GM19455 (cell line): ENCODE data around the gene ZNF19.

ENCODE experiments used
- ATAC-seq: cut with Tn5 transposase; IDR thresholded peaks from one replicate; pipeline ENCODE4 v1.9.1; 2021; ENCODE audit not compliant: unreplicated experiment

Gene ZNF19

DNA sequence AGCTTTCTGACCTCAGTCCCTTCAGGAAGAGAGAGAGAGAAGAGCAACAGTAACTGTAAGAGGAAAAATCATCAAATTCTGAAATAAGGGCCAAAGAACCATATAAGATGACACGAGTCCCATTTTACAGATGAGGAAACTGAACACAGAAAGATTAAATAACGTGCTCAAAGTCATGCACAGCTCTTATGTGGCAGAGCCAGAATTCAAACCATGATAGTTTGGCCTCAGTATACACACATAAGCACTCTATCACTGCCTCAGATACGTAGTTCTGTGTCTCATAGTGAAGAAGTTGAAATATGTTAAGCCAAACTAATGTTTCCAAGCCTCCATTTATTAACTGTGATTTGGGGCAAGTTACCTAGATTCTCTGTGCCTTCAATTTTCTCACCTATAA is 1.9 kb upstream of the ZNF19 start:
- ATAC-seq, result no peak

DNA sequence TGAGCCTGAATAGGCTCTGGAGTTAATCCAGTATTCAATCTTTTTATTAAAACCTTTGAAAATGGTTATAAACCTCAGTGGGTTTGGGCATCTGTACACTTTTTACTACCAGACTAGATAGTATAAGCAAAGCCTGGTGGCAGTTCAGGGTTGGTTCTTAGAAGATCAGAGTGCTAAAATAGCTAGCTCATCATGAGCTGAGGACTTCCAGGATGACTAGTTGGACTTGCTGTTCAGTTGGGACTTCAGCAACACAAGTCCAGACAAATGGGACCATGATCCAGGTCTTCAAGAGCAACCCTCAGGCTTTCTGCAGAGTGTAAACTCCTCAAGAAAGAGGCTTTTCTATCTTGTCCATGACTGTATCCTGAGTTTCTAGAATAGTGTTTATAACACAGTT is 1.2 kb upstream of the ZNF19 start:
- no peak for ATAC-seq

DNA sequence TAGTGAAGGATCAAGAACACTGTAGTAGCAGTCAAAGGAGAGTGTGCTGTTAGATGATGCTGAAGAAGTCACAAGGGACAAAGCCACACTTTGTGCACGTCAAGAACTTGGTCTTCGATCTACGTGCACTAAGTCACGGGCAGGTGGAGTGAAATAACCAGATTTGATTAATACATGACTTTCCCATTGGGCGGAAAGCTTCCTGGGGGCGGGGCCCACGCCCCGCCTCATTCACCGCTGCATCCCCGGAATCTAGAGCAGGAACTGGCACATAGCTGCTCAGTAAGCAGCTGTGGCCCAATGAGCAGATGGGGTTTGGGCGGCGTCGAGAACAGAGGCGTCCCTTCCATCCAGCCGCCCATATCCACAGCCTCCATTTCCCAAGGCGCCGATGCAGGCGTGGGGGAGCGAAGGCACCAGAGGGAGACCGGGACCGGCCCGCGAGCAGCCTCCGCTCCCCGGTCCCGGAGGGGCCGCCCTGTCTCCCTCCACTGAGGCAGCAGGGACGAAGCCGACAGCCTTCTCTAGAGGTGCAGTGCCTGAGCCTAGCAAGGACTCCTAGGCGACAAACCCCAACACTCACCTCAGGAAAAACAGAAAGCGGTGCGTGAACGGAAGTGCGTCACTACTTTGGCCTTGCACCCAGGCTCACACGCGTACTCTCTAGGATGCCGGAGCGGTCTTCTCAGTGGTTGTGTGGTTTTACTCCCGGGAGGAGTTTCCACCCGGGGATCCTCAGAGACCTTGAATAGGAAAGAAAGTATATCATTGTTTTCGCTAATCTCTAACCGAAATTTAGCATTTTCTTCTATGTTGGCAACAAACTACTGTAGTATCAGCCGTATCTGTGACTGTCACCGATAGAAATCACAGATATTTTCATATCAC is 4.9 kb downstream of the ZNF19 start:
- peak; percentile 90 for ATAC-seq

DNA sequence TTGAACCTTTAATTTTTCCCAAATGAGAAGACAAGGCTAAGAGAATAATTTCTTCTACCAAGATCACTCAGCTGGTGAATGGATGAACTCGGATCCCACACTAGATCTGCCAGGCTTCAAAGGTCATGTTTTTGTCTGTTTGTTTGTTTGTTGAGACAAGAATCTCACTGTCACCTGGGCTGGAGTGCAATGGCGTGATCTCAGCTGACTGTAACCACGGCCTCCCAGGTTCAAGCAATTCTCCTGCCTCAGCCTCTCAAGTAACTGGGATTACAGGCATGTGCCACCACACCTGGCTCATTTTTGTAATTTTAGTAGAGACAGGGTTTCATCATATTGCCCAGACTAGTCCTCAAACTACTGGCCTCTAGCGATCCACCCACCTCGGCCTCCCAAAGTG is 6.6 kb downstream of the ZNF19 start:
- no peak for ATAC-seq

DNA sequence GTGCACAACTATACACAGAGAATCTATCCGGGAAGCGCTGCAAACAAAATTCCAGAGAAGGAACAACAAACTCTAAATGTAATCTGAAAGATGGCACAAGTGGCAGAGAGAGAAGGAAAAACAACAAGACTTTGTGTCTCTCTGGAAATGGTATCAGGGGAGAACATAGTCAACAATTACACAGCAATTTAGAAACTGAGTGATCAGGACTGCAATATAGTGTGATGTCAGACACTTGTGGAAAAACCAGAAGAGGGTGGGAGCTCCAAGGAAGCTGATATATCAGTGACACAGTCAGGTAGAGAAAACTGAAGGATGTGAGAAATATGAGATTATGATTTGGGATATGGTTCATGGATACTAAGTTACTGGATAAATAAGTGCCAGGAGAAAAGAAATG is 8.2 kb downstream of the ZNF19 start:
- ATAC-seq, result no peak

DNA sequence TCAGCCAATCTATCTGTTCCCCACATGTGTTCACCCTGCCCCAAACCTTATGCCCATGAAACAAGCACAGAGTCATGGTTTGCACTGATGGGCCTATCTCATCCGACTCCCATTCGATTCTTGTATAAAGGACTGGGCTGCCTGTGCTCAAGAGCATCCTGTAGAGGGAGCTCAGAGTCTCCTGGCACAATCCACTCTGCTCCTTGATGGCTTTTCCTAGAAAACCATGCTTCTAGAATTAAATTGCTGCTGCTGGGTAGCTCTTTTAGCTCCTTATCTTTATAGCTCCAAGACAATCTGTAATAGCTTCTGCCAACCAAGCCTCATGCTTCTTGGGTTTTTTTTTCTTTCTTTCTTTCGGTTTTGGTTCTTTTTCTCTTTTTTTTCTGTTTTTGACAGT is 9.7 kb downstream of the ZNF19 start:
- ATAC-seq, result no peak

DNA sequence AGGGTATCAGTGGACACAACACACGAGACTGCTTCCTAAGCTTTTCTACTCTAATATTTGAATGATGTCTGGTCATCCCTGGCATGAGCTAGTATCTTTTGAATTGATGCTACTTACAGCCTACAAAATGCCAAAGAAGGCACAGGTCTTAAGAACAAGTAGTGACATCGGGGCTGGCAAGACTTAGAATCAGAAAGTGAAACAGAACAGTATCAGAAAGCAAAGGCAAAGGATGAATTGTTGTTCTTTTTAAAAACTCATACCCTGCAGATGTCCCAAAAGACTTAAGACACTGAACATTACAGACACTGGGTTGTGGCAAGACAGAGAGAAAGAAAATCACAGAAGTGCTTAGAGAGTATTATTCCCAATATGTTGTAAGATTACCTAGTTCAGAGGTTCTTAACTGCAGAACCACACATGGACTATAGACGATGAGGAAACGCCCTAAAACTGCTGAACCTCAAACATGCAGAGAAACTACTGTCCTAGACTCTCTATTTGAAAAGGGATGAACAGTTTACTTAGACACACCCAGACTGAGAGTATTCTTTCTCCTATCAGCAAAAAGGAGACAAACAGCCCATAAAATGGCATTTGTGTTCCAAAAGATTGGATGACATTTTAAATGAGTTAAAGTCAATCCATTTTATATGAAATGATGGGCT is 12.5 kb downstream of the ZNF19 start:
- no peak for ATAC-seq

DNA sequence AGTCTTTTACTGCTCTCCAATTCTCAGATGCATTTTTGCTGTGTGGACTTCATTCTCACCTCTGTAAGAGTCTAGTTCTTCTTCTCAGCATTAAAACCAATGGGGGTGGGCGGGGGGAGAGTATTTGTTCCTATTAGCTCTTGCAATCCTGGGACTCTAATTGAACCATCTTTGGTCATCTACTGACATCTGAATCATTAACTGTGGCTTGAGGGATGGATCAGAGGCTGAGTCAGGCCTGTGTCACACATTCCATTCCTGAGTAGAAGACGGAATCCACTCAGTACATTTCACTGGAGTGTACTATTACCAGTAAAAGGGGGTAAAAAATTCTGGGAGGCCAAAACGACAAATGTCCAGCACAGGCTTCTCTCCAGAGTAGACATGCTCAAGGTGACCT is 14.3 kb downstream of the ZNF19 start:
- no peak for ATAC-seq

DNA sequence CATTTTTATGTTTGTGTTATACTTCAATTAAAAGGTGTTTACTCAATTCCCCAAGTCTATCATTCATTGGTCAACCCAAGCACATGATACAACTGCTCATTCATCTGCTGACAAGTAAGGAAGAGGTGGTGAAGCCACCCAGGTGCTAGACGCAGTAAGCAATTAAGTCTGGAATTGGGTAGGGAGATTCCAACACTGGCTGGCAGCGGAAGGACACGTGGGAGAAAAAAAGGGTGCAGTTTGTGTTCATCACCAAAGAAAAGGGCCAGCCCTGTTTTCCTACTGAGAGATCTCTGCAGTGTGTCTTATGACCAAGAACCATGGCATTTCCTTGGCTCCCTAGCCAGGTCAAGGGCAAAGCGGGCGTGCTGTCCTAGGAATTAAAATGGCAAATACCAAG is 15.2 kb downstream of the ZNF19 start:
- no peak for ATAC-seq

DNA sequence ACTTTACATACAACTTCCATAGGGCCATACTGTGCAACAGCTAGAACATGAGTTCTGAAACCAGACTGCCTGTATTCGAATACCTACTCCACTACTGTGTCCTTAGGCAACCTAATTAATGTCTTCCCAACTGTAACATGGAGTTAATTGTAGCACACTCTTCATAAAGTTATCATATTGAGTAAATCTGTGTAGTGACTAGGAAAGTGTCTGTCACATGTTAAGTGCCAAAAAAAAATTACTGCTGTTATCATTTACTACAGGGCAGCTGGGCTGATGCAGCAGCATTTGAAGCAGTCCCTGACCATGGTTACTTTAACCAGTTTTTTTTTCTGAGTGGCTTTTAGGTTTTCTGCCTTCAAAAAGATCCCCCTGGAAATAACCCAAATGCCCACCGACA is 16.2 kb downstream of the ZNF19 start:
- no peak for ATAC-seq

DNA sequence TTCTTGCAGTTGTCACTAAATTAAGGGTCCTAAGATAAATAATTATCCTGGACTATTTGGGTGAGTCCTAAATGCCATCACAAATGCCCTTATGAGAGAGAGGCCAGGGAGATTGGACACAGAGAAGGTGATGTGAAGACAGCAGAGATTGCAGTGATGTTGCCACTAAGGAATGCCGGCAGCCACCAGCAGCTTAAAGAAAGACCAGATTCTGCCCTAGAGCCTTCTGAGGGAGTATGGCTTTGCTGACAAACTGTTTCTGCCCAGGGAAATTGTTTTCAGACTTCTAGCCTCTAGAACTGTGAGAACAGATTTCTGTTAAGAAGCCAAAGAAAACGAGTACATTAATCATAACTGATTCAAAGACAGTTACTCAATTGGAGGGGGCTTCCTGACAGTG is 17.1 kb downstream of the ZNF19 start:
- no peak for ATAC-seq

DNA sequence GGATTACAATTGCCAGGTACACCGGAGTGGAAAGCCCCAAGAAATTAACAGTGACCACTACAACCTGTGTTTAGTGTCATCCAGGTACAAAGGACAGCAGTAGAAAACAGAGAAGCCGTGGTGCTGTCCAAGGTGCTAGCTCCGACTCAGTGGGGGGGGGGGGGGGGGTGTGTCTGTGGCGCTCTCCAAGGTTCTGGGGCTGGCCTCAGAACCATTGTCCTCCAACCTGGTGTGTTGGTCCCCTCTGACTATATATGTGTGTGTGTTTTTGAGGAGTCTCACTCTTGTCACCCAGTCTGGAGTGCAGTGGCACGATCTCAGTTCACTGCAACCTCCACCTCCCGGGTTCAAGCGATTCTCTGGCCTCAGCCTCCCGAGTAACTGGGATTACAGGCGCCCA is 21.3 kb downstream of the ZNF19 start:
- no peak for ATAC-seq

DNA sequence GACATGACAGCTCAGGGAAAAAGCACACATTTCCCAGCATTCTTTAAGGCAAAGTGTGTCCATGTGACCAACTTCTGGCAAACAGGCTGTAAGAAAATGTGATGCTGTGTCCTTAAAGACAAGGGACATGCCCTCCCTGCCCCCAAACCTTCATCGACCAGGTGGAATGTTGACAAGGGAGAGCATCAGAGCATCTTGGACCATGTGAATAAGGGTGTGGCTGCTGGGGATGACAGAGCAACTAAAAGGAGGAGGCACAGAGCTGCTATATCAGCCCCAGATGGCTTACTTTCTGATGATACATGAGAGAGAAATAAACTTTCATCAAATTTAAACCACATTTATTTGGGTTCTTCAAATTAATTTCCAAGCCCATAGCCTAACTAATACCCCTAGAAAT is 24.9 kb downstream of the ZNF19 start:
- no peak for ATAC-seq

DNA sequence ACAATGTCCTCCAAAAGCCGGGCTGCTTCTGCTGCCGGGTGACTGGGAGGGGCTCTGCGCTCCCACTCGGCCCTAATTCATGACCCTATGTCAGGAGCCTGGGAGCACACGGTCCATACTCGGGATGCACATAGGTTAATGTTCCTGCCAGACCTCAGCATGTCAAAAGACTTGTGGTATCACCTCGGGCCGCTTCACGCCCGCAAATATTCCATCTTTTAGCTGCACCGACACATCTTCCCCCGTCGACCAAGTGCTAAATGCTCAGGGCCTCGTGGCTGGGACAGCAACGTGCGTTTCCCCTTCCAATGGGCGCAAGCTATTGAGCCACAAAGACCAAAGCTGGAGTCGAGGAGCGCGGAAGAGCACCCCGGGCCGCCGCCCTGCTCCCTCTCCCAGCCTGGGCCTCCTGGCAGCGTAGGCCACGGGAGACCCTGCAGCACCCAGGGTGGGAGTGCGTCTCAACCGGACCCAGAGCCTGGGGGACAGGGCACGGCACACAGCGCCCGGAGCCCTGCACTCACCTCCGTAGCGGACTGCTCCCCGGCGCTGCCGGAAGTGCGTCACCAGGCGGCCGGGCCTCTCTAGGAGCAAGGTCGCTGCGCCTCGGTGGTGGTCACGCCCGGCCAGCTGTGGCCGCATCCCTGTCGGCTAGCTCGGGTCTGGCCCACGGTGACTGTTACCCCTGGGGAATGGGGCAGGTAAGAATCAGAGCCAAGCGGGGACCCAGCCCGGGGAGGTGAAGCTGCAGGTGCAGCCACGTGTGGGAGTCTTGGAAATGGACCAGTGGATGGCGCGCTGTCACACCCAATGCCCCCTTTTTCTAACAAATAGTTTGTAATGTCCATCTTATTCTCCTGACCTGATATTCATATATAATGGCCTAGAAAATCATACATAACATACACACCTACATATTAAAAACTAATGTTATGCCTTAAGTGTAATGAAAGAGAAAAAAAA is 27.2 kb downstream of the ZNF19 start, which contains the start of gene ZNF23:
Gene ZNF23, minus strand, starts transcription at position 562 of the 963 bp plus-strand sequence. CDS start 5,451 bp downstream, outside the sequence.
- peak; percentile 96 for ATAC-seq

DNA sequence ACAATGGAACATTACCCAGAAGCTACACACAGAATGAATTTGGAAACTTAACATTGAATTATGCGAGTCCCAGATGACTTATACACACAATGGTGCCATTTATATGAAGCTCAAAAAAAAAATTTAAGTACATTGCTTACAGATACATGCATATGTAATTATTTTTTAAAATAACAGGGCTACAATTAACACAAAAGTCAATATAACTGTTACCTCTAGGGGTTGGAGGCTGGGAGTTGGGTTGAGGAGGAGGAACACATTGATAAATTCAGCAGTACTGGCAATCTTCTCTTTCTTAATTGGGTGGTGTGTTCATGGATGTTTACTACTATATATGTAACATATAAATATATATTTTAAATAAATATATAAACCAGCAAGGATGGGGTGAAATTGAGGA is 28.2 kb downstream of the ZNF19 start:
- ATAC-seq, result no peak

DNA sequence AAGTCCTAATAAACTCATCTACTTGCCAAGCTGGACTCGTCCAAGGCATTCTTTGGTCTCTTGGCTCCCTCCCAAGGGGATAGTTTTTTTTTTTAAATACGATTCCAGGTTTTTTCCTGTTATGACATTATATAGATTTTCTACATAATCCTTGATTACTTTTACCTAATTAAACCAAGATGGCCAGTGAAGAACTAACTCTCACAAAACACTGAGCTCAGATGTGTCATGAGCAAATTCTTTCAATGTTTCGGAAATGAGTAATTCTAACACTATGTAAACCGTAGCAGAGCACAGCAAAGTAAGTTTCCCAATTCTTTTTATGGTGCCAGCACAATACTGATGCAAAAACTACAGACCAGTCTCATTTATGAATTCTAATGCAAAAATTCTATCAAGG is 28.9 kb downstream of the ZNF19 start:
- no peak for ATAC-seq

DNA sequence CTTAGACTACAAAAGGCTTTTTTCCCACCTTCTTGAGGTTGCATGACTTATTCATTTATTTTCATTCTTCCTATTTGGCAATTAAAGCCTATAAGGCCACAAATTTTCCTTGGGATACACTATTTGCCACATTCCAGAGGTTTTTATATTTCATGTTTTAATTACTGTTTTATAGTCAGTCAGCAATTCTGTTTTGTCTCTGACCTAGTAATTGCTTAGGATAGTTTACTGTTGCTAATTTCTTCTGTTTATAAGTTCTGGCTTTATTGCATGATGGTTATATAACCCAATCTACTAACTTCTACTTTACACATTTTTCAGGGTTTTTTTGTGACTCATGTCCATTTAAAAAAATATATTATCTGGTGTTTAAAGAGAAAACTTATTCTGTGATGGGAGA is 29.6 kb downstream of the ZNF19 start:
- ATAC-seq, result no peak

DNA sequence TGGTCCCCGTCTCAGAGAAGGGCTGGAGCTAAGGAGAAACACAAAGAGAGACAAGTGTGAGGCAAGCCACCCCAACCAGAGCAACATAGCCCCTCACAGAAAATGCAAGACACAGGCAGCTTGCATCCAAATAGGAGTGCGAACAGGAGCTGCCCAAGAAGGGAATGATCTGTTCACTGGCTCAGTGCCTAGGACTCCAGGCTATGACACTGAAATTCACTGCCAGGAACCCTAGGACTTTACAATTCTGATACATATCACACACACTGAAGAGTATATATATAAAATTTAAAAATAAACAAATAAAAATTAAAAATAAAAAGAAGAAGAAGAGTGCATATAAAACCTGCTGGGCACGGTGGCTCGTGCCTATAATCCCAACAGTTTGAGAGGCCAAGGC is 32.3 kb downstream of the ZNF19 start:
- ATAC-seq, result no peak

DNA sequence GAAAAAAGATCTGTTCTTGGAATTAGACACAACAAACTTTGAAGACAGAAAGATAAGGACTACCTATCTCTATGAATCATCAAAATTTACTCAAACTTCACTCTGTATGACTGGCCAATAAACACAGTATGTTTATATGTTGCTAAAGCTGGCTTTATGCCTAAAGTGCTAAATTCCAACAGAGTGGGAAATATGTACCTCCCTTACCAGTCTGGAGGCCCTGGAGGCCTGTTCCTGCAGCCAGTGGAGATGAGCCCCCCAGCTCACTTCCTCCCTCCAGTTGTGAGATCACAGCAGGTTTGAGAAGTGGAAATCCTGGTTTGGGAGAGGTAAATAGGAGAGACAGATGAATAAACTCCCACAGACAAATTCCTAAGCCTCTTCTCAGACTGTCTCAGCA is 36.1 kb downstream of the ZNF19 start:
- no peak for ATAC-seq

DNA sequence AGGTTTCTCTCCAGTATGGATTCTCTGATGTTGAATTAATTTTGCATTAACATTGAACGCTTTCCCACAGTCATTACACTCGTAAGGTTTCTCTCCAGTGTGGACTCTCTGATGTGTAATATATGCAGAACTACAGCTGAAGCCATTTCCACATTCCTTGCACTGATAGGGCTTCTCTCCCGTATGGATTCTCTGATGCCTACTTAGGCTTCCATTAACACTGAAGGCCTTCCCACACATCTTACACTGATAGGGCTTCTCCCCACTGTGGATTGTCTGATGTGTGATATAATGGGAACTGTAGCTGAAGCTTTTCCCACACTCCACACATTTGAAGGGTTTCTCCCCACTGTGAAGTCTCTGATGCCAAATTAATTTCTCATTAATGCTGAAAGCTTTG is 40.1 kb downstream of the ZNF19 start:
- no peak for ATAC-seq

DNA sequence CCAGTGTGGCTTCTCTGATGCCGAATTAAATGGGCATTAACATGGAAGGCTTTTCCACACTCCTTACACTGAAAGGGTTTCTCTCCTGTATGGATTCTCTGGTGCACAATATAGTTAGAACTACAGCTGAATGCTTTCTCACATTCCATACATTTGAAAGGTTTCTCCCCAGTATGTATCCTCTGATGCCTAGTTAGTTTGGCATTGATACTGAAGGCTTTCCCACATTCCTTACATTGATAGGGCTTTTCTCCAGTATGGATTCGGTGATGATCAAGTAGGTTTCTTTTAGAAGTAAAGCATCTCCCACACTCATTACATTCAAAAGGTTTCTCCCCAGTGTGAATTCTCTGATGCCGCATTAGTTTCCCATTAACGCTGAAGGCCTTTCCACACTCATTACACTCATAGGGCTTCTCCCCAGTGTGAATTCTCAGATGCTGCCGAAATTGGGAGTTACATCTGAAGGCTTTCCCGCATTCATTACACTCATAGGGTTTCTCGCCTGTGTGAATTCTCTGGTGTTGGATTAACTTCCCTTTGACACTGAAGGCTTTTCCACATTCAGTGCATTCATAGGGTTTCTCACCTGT is 40.8 kb downstream of the ZNF19 start:
- no peak for ATAC-seq
